Psoas muscle (tissue), 8 donors: ENCODE results near the gene ZNF835. TPM values are rescaled to one million over a fixed set of nuclear protein-coding genes. Genes with fewer than 3 reads are reported as not detected.
"Not testable (repeated sequence)": the region's sequence is repeated elsewhere in the genome, so short reads cannot be mapped to it uniquely, and the experiment has no call there.

ENCODE experiments used
- ATAC-seq, 4 donors: fragments of 200-7000 bp; cut with Tn5 transposase; one replicate each; pipeline ENCODE4 v1.9.1; 2020; ENCODE audit warnings: moderate library complexity in 3 of 4, mild to moderate bottlenecking in 2 of 4
- DNase-seq, 2 donors: peaks; one replicate each; pipeline ENCODE4 v3.0.0-alpha.2; 2020
- H3K27ac ChIP-seq: fragments of 200-600 bp; one replicate; pipeline ENCODE4 v1.8.0; 2022
- H3K27me3 ChIP-seq, 3 donors: fragments of 200-600 bp in 1 of 3; one replicate each; pipeline versions ENCODE4 v1.6.1 to v1.8.0; 2013 to 2022; ENCODE audit warnings: low read length in 2 of 3, mild to moderate bottlenecking in 2 of 3, moderate library complexity in 1 of 3; ENCODE audit not compliant: insufficient read depth in 3 of 3
- H3K36me3 ChIP-seq, 2 donors: fragments of 200-600 bp in 1 of 2; one replicate each; pipeline versions ENCODE4 v1.6.1 to v1.8.0; 2013 to 2022; ENCODE audit warnings: low read depth in 1 of 2, mild to moderate bottlenecking in 1 of 2, moderate library complexity in 1 of 2; ENCODE audit not compliant: insufficient read depth in 1 of 2
- H3K4me1 ChIP-seq: fragments of 200-600 bp; one replicate; pipeline ENCODE4 v1.8.0; 2022
- H3K4me3 ChIP-seq: fragments of 200-600 bp; one replicate; pipeline ENCODE4 v1.8.0; 2022; ENCODE audit warnings: mild to moderate bottlenecking
- H3K9me3 ChIP-seq: fragments of 200-600 bp; one replicate; pipeline ENCODE4 v1.8.0; 2022
- CTCF ChIP-seq: fragments of 200-600 bp; IDR thresholded peaks from one replicate; pipeline ENCODE4 v1.8.0; 2022; ENCODE audit warnings: antibody characterized with exemption
- WGBS, 3 donors: extraction: QIAGEN DNeasy Blood & Tissue Kit; methylation state at CpG; one replicate each; pipeline versions ENCODE4 v1.1.6 to v1.1.7; 2013; 5-methylcytosine and 5-hydroxymethylcytosine counted together
- intact Hi-C, 2 donors: fragments of 100-400 bp; cut with DNase I; formaldehyde crosslinking; loops; one replicate each; pipeline versions ENCODE4 v1.11.0 to v1.14.2; 2022
- polyA plus RNA-seq, 3 donors: library from polyadenylated mRNA; stranded (reverse); fragments of 200-250 nt; gene quantifications; one replicate each; pipeline ENCODE4 v1.2.3, GENCODE V29; 2013
- total RNA-seq, 4 donors: library from RNA; stranded (reverse); fragmentation: NEBNext Ultra II Directional in 2 of 4; extraction: Animal tissue kit (Norgen Biotek cat#: 25700) in 2 of 4; gene quantifications; one replicate each; pipeline versions ENCODE4 v1.2.1 to v1.2.4, GENCODE V29; 2021 to 2023
- donor health status: healthy with polysubstance abuse.
- donor health status: DM: no; HTN: no; CAD: no; lungs with moderate emphysema.
- donor health status: Bipolar disorder and iron deficiency.
- donor health status: healthy.
- donor health status: DM: yes; HTN: yes; CAD: no.
- donor health status: DM: no; HTN: no; CAD: no.
- donor health status: DM: no; HTN: no; CAD: no.
- donor health status: DM: yes; HTN: yes; CAD: no.

ZNF835 gene
- total and polyA plus RNA-seq, 7 donors = 0.74 to 5.4 (median 1.1) TPM

GRCh38 chr19:56678205-56678604 lies 6.6 kb upstream of the ZNF835 start:
- no peak overlapping the region for H3K4me3 ChIP-seq
- no peaks in the 10 kb centered on the region for H3K36me3 ChIP-seq
- H3K4me1 ChIP-seq = no peaks in the 10 kb centered on the region
- peaks cover 3% of the 10 kb centered on the region for H3K9me3 ChIP-seq
- WGBS, 3 donors = 30 to 43% (median 42%) methylated on average over 8 of the region's 8 CpGs
- ATAC-seq (no peak), DNase-seq (no peak)
- no peaks in the 10 kb centered on the region for H3K27me3 ChIP-seq
- no peak overlapping the region for H3K27ac ChIP-seq
- TF ChIP-seq CTCF = no peak
- intact Hi-C loops = no loop called here

DNA sequence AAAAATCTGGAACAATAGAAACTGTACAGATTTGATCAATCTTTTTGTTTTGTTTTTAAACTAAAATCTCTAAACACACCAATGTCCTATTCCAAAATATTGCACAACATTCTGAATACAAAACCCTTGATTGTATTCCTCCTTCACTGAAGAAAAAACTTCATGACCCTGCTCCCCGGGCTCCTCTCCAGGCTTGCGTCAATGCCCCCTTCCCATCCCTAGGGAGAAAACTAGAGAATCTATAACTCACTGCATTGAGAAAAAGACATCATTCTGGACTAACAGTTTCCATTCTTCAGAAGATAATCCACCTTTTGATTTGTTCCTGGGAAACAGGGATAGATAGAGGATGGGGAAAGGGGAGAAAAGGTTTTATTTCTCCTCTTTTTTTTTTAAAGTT lies 1.1 kb upstream of the ZNF835 start:
- H3K36me3 ChIP-seq, H3K27me3 ChIP-seq, H3K4me1 ChIP-seq, H3K4me3 ChIP-seq, DNase-seq, intact Hi-C loops, ATAC-seq, H3K9me3 ChIP-seq, H3K27ac ChIP-seq: not testable (repeated sequence)
- 74 to 83% (median 80%) methylated on average over 2 of the region's 2 CpGs for WGBS, 3 donors

- no peak overlapping the region for H3K27ac ChIP-seq
- ATAC-seq = peak in 3 of 4 donors; percentile 5 to 40 (median 19)
- no peak for TF ChIP-seq CTCF
These were observed 470 bp downstream of the ZNF835 start for GRCh38 chr19:56670961-56671612.

DNA sequence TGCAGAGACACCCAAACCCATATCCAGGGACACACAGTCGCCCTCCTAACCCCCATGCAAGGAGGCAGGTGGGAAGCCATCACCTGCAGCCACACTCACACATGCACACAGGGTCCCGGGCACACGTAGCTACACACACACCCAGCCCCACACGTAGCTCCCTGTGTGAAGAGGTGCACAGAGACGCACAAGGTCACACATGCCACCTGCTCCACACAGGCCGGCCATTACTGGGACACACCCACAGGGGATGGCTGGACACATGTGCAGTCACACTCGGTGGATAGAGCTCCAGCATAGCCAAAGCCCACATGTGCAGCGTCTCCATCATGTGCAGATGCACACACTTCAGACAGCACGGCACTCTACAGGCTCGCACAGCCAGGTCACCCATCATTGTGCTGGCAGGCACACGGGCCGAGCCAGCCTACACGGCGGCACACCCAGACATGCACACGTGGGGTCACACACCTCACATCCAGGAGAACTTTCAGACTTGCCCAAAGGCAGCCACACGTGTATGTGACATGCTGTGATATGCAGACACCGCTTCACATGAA lies 1.1 kb downstream of the ZNF835 start:
- intact Hi-C loops = no loop called here
- H3K27ac ChIP-seq = no peak overlapping the region
- H3K9me3 ChIP-seq = no peaks in the 10 kb centered on the region
- H3K36me3 ChIP-seq = no peaks in the 10 kb centered on the region
- H3K27me3 ChIP-seq = no peaks in the 10 kb centered on the region
- ATAC-seq = no peak
- TF ChIP-seq CTCF = no peak
- no peaks in the 10 kb centered on the region for H3K4me1 ChIP-seq
- no peak for DNase-seq
- peak overlapping the region; percentile 82 for H3K4me3 ChIP-seq
- 69 to 79% (median 71%) methylated on average over 17 of the region's 17 CpGs for WGBS, 3 donors

More at GRCh38 chr19:56670961-56671612, 470 bp downstream of the ZNF835 start:
- H3K4me1 ChIP-seq = no peaks in the 10 kb centered on the region
- peak overlapping the region; percentile 82 for H3K4me3 ChIP-seq
- no peaks in the 10 kb centered on the region for H3K27me3 ChIP-seq
- 23 to 26% (median 23%) methylated on average over 34 to 35 of the region's 35 CpGs for WGBS, 3 donors
- no peak for DNase-seq
- intact Hi-C loops = no loop called here
- no peaks in the 10 kb centered on the region for H3K36me3 ChIP-seq
- no peaks in the 10 kb centered on the region for H3K9me3 ChIP-seq

DNA sequence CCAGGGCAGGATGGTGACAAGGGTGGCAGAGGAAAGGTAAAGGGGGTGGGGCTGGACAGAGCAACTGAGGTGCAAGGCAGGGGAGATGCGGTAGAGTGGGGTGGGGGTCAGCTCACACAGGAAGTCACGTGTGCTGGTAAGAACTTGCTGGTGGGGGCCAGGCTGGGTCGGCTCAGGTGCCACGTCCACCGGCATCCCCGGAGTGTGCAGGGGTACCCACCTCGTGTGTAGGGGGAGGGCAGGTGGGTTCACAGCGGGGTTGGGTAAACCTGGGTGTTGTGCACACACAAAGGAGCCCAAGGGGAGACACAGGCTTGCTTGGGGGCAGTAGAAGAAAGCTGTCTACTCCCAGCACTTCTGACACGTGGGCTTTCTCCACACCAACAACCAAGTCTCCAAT lies 2.9 kb downstream of the ZNF835 start:
- no peak overlapping the region for H3K4me3 ChIP-seq
- intact Hi-C loops = no loop called here
- H3K4me1 ChIP-seq = no peaks in the 10 kb centered on the region
- H3K27ac ChIP-seq = no peak overlapping the region
- peaks cover 4% of the 10 kb centered on the region for H3K9me3 ChIP-seq
- H3K36me3 ChIP-seq = peaks cover 0 to 7% of the 10 kb centered on the region in 2 donors
- no peaks in the 10 kb centered on the region for H3K27me3 ChIP-seq
- ATAC-seq (no peak), DNase-seq (no peak)
- 85 to 91% (median 89%) methylated on average over 8 to 9 of the region's 9 CpGs for WGBS, 3 donors
- no peak for TF ChIP-seq CTCF
